ENCODE data around the gene MRGPRX2. TPM values are rescaled to one million over a fixed set of nuclear protein-coding genes. Genes with fewer than 3 reads are reported as not detected.
A peak's percentile ranks its signal among the peaks of the same experiment; 100 is the strongest.

The MRGPRX2 gene
- total RNA-seq, 3 donors from 2014 or later, result 0.24 to 0.98 TPM; not detected in 1

DNA sequence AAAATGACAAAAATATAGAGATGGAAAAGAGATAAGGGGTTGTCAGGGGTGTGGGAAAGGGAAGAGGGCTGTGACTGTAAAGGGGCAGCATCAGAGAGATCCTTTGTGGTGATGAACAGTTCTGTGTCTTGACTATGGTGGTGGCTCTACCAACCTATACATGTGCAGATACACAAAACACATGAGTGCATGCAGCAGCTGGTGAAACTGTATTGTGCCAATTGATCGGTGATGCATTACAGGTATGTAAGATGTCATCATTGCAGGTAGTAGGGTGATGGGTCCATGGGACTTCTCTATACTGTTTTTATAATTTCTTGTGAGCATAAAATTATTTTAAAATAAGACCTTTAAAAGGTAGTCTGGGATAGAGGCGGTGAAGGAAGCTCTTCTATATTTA, 32.3 kb upstream of the MRGPRX2 start:
- H3K36me3 ChIP-seq (ENCODE audit: low read depth), result no peaks in the 10 kb centered on the region
- H3K4me3 ChIP-seq, result no peak overlapping the region
- intact Hi-C loops (cut with DNase I, micrococcal nuclease), result no loop called here
- peaks cover 8% of the 10 kb centered on the region for H3K4me1 ChIP-seq (ENCODE audit: low read depth)
- ATAC-seq (no peak), DNase-seq (no peak)
- no peak for TF ChIP-seq CTCF (IDR thresholded peaks at IDR 0.05)
- no peaks in the 10 kb centered on the region for H3K9me3 ChIP-seq

DNA sequence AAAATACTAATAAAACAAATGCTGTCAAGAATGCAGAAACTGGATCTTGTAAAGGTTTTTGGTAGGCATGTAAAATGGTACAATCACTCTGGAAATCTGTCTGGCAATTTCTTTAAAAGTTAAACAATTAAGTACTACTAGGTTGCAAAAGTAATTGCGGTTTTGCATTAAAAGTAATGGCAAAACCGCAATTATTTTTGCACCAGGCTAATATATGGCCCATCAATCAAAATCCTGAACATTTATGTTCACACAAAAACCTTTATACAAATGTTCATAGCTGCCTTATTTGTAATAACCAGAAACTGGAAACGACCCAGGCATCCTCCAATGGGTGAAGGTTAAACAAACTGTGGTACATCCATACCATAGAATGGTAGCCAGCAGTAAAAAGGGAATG, 31.8 kb upstream of the MRGPRX2 start:
- peaks cover 8% of the 10 kb centered on the region for H3K4me1 ChIP-seq (ENCODE audit: low read depth)
- no peak for TF ChIP-seq CTCF (IDR thresholded peaks at IDR 0.05)
- no peak overlapping the region for H3K4me3 ChIP-seq
- intact Hi-C loops (cut with DNase I, micrococcal nuclease), result no loop called here
- no peaks in the 10 kb centered on the region for H3K36me3 ChIP-seq (ENCODE audit: low read depth)
- DNase-seq, result no peak
- ATAC-seq, result no peak
- H3K9me3 ChIP-seq, result no peaks in the 10 kb centered on the region

DNA sequence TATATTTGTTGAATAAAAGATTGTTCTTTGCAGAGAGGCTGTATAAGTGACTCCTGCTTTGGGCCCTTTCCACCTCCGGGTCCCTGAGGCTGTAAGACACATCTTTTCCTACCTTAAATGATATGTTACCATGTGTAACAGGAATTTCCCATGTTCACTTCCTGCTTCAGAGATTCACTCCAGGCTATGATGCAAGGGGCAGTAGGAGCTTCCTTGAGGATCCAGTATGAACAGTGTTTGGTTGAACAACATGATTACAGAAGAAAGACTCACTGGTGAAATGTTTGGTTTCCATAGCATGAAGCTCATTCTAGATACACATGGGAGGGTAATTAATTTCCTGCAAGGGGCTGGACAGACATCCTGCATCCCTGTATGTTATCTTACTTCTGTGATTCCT, 30.8 kb upstream of the MRGPRX2 start:
- no peaks in the 10 kb centered on the region for H3K9me3 ChIP-seq
- DNase-seq (no peak), ATAC-seq (peak; percentile 66)
- H3K36me3 ChIP-seq (ENCODE audit: low read depth), result no peaks in the 10 kb centered on the region
- no peak overlapping the region for H3K4me3 ChIP-seq
- intact Hi-C loops (cut with DNase I, micrococcal nuclease), result no loop called here
- peaks cover 8% of the 10 kb centered on the region for H3K4me1 ChIP-seq (ENCODE audit: low read depth)
- TF ChIP-seq CTCF (IDR thresholded peaks at IDR 0.05), result no peak

GRCh38 chr11:19089421-19089820, 28.9 kb upstream of the MRGPRX2 start:
- no peaks in the 10 kb centered on the region for H3K9me3 ChIP-seq
- H3K4me3 ChIP-seq, result no peak overlapping the region
- no peak for ATAC-seq
- no peak for TF ChIP-seq CTCF (IDR thresholded peaks at IDR 0.05)
- H3K4me1 ChIP-seq (ENCODE audit: low read depth), result peaks cover 3% of the 10 kb centered on the region
- no peaks in the 10 kb centered on the region for H3K36me3 ChIP-seq (ENCODE audit: low read depth)
- no peak for DNase-seq
- intact Hi-C loops (cut with DNase I, micrococcal nuclease), result no loop called here

DNA sequence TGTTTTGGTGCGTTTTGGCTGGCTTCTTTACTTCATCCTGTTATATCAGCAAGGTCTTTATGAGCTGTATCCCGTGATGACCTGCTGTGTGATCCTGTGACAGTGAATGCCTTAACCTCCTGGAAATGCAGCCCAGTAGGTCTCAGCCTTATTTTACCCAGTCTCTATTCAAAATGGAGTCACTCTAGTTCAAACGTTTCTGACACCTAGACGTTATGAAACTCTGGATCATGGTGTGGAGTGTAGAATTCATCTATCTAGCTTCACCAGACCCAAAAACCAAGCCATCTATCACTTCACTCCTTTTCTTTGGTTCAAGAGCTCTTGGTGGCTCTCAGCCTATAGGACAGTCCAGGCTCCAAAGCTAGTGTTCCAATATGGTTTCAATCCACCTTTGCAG, 28.3 kb upstream of the MRGPRX2 start:
- H3K4me3 ChIP-seq, result no peak overlapping the region
- TF ChIP-seq CTCF (IDR thresholded peaks at IDR 0.05), result no peak
- ATAC-seq (no peak), DNase-seq (no peak)
- H3K9me3 ChIP-seq, result no peaks in the 10 kb centered on the region
- H3K4me1 ChIP-seq (ENCODE audit: low read depth), result no peaks in the 10 kb centered on the region
- H3K36me3 ChIP-seq (ENCODE audit: low read depth), result no peaks in the 10 kb centered on the region
- intact Hi-C loops (cut with DNase I, micrococcal nuclease), result no loop called here

DNA sequence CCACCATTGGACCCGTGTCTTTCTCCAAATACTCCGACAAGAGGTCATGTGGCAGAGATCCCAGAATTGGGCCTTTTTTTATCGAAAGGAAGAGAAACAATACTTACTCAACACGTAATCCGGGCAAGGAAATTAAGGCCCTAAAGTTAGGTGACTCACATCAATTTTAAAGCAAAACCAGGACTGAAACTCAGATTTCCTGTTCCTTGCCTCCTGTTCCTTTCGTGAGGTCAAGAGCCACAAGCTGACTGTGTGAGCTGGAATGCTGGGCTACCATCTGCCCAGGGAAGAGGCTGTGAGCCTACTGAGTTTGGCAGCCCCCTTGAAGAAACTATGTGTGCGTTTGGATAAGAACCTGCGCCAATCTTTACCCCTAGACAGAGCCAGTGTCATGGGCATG, 27.1 kb upstream of the MRGPRX2 start:
- DNase-seq, result no peak
- Histone ChIP-seq H3K4me1 (ENCODE audit: low read depth) (no peaks in the 10 kb centered on the region), H3K9me3 (no peaks in the 10 kb centered on the region), H3K36me3 (ENCODE audit: low read depth) (no peaks in the 10 kb centered on the region), H3K4me3 (no peak overlapping the region)
- intact Hi-C loops (cut with DNase I, micrococcal nuclease), result no loop called here
- no peak for TF ChIP-seq CTCF (IDR thresholded peaks at IDR 0.05)
- no peak for ATAC-seq
